HG02759 (cell line): ENCODE measurements around the gene LRRC4B.
"Not testable (repeated sequence)": the region's sequence is repeated elsewhere in the genome, so short reads cannot be mapped to it uniquely, and the experiment has no call there.

Source experiments
- ATAC-seq: cut with Tn5 transposase; IDR thresholded peaks from one replicate; pipeline ENCODE4 v1.9.1; 2021; ENCODE audit warnings: mild to moderate bottlenecking, moderate library complexity; ENCODE audit not compliant: unreplicated experiment

The LRRC4B gene

GRCh38 chr19:50567882-50568727 is at the start of gene LRRC4B:
LRRC4B (minus strand) TSS chr19:50568435; CDS start chr19:50548838, 19,597 bp downstream.
- no peak for ATAC-seq

- not testable (repeated sequence) for ATAC-seq
These were observed 44.5 kb upstream of the LRRC4B start for GRCh38 chr19:50612504-50613404.

GRCh38 chr19:50607874-50608785 is 39.9 kb upstream of the LRRC4B start:
- no peak for ATAC-seq

GRCh38 chr19:50607388-50607787 is 39.2 kb upstream of the LRRC4B start:
- no peak for ATAC-seq

GRCh38 chr19:50606059-50606836 is 38.0 kb upstream of the LRRC4B start:
- ATAC-seq, result not testable (repeated sequence)

GRCh38 chr19:50604264-50605073 is 36.2 kb upstream of the LRRC4B start:
- ATAC-seq, result not testable (repeated sequence)

GRCh38 chr19:50602935-50603334 is 34.7 kb upstream of the LRRC4B start:
- ATAC-seq, result no peak

GRCh38 chr19:50602496-50602895 is 34.3 kb upstream of the LRRC4B start:
- ATAC-seq, result no peak

GRCh38 chr19:50602089-50602422 is 33.8 kb upstream of the LRRC4B start:
- ATAC-seq, result no peak

- ATAC-seq, result no peak
These were observed 33.3 kb upstream of the LRRC4B start for GRCh38 chr19:50601407-50602088.

- ATAC-seq, result no peak
These were observed 31.2 kb upstream of the LRRC4B start for GRCh38 chr19:50599427-50599826.

- no peak for ATAC-seq
These were observed 22.0 kb upstream of the LRRC4B start for GRCh38 chr19:50590191-50590590.

- not testable (repeated sequence) for ATAC-seq
These were observed 13.8 kb upstream of the LRRC4B start for GRCh38 chr19:50581795-50582660.

- ATAC-seq, result no peak
These were observed 12.9 kb upstream of the LRRC4B start for GRCh38 chr19:50580970-50581634.

GRCh38 chr19:50580240-50580639 is 12.0 kb upstream of the LRRC4B start:
- ATAC-seq, result no peak

- not testable (repeated sequence) for ATAC-seq
These were observed 8.5 kb upstream of the LRRC4B start for GRCh38 chr19:50576769-50577168.
